ENCODE results near the gene CRAMP1.

DNA sequence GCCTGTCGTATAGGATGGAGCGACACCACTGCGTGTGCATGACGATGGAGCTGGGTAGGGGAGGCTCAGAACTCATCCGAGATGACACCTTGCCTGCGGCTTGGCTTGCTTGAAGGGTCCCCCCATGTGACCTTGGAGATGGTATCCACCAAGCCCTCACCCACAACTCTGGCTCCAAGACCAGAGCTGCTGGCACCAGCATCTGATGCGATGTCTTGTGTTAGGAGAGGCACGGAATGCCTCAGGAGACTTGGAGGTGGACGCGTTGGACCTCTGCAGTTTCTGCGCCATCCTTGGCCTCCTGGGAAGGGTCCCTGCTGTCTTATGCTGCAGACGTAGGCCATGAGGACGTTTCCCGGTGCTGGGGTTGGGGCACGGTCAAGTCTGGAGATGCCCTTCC is 7.8 kb downstream of the CRAMP1 start:
- no peak for TF ChIP-seq EZH2phosphoT487 (IDR thresholded peaks at IDR 0.05)
- TF ChIP-seq, protein P1, sequence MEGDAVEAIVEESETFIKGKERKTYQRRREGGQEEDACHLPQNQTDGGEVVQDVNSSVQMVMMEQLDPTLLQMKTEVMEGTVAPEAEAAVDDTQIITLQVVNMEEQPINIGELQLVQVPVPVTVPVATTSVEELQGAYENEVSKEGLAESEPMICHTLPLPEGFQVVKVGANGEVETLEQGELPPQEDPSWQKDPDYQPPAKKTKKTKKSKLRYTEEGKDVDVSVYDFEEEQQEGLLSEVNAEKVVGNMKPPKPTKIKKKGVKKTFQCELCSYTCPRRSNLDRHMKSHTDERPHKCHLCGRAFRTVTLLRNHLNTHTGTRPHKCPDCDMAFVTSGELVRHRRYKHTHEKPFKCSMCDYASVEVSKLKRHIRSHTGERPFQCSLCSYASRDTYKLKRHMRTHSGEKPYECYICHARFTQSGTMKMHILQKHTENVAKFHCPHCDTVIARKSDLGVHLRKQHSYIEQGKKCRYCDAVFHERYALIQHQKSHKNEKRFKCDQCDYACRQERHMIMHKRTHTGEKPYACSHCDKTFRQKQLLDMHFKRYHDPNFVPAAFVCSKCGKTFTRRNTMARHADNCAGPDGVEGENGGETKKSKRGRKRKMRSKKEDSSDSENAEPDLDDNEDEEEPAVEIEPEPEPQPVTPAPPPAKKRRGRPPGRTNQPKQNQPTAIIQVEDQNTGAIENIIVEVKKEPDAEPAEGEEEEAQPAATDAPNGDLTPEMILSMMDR (IDR thresholded peaks at IDR 0.05), result no peak

All from neural progenitor cell (in vitro differentiated cells).